Measurements from ENCODE around the gene DEFB113.
"Not testable (repeated sequence)": the region's sequence is repeated elsewhere in the genome, so short reads cannot be mapped to it uniquely, and the experiment has no call there.

Gene DEFB113

DNA sequence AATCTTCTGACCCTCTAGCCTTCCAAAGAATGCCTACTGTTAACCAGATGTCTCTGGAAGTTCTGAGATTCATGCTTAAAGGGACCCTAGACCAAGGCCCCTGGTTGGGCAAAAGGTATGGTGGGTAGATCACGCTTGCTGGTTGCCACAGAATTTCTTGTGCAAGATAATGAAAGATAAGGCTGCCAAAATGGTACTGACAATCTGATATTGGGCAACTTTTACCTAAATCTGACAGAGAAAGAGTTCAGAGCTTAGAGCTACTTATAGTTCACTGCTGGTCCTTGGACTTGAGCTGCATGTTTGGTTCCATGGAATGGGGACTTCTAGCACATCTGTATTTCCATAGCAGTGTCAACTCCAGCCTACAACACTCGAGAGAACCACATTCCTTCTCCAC is 17.5 kb downstream of the DEFB113 start:
- Histone ChIP-seq H3K79me2 (ENCODE audit: low read length) (no peaks in the 10 kb centered on the region), H2AFZ (ENCODE audit: low read depth, low read length) (no peak overlapping the region)

GRCh38 chr6:49950415-49950751 is 19.0 kb downstream of the DEFB113 start:
- Histone ChIP-seq H3K4me3 (ENCODE audit: low read length) (no peak overlapping the region), H2AFZ (ENCODE audit: low read depth, low read length) (no peak overlapping the region), H3K36me3 (replicated peaks; ENCODE audit: low read depth, low read length) (no peaks in the 10 kb centered on the region), H3K9me3 (ENCODE audit: insufficient read depth, low read length) (peaks cover 2% of the 10 kb centered on the region; the same call in 1 of the 2 replicates), H4K20me1 (ENCODE audit: insufficient read depth, low read length) (no peaks in the 10 kb centered on the region), H3K27ac (ENCODE audit: low read length) (no peak overlapping the region), H3K79me2 (ENCODE audit: low read length) (no peaks in the 10 kb centered on the region), H3K4me2 (ENCODE audit: low read length) (no peak overlapping the region), H3K27me3 (ENCODE audit: low read depth, low read length) (no peaks in the 10 kb centered on the region), H3K4me1 (ENCODE audit: low read length) (peaks cover 7% of the 10 kb centered on the region; the same call in 1 of the 2 replicates), H3K9ac (ENCODE audit: low read length) (no peak overlapping the region)
- TF ChIP-seq CTCF (IDR thresholded peaks at IDR 0.05; ENCODE audit: low read depth, low read length) (no peak), EZH2phosphoT487 (IDR thresholded peaks at IDR 0.05; ENCODE audit: low read depth) (no peak)

More for the DNA sequence above, 17.5 kb downstream of the DEFB113 start:
- H4K20me1 ChIP-seq (ENCODE audit: insufficient read depth, low read length): no peaks in the 10 kb centered on the region
- no peak overlapping the region for H3K4me3 ChIP-seq (ENCODE audit: low read length)
- H3K36me3 ChIP-seq (replicated peaks; ENCODE audit: low read depth, low read length): no peaks in the 10 kb centered on the region
- H3K27ac ChIP-seq (ENCODE audit: low read length): no peak overlapping the region
- no peaks in the 10 kb centered on the region for H3K9me3 ChIP-seq (ENCODE audit: insufficient read depth, low read length)
- no peak overlapping the region for H3K4me2 ChIP-seq (ENCODE audit: low read length)
- H3K4me1 ChIP-seq (ENCODE audit: low read length): no peaks in the 10 kb centered on the region
- no peaks in the 10 kb centered on the region for H3K27me3 ChIP-seq (ENCODE audit: low read depth, low read length)
- no peak overlapping the region for H3K9ac ChIP-seq (ENCODE audit: low read length)
- no peak for TF ChIP-seq EZH2phosphoT487 (IDR thresholded peaks at IDR 0.05; ENCODE audit: low read depth)
- no peak for TF ChIP-seq CTCF (IDR thresholded peaks at IDR 0.05; ENCODE audit: low read depth, low read length)

- no peak overlapping the region; the same call in 1 of the 2 replicates for H2AFZ ChIP-seq (ENCODE audit: low read depth, low read length)
- H3K9me3 ChIP-seq (ENCODE audit: insufficient read depth, low read length): peaks cover 11% of the 10 kb centered on the region
- no peak overlapping the region for H3K27ac ChIP-seq (ENCODE audit: low read length)
- H3K27me3 ChIP-seq (ENCODE audit: low read depth, low read length): no peaks in the 10 kb centered on the region
- no peaks in the 10 kb centered on the region for H3K36me3 ChIP-seq (replicated peaks; ENCODE audit: low read depth, low read length)
- no peak overlapping the region for H3K4me3 ChIP-seq (ENCODE audit: low read length)
- TF ChIP-seq EZH2phosphoT487 (IDR thresholded peaks at IDR 0.05; ENCODE audit: low read depth) (no peak), CTCF (IDR thresholded peaks at IDR 0.05; ENCODE audit: low read depth, low read length) (no peak)
- no peak overlapping the region for H3K4me2 ChIP-seq (ENCODE audit: low read length)
- H3K4me1 ChIP-seq (ENCODE audit: low read length): peaks cover 7% of the 10 kb centered on the region; the same call in 1 of the 2 replicates
- no peak overlapping the region for H3K9ac ChIP-seq (ENCODE audit: low read length)
- no peaks in the 10 kb centered on the region for H4K20me1 ChIP-seq (ENCODE audit: insufficient read depth, low read length)
- no peaks in the 10 kb centered on the region for H3K79me2 ChIP-seq (ENCODE audit: low read length)
Measured at GRCh38 chr6:49949062-49949461, 20.4 kb downstream of the DEFB113 start.

DNA sequence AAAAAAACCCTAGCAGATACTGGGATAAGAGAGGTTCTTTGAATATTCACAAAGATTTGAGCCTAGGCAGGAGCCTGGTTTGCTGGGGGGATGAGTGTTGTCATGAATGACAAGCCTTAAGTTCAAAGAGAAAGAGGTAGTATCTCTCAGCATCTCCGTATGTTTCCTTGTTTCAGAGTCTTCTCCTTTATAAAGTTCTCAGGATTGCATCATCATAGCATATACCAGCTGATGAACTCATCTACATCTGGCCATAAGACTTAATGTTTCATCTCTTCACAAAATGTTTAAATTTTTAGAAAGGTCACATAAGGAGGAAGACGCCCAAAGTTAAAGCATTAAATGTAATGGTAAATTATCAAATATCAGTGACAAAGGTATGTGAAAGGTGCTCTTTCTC is 22.6 kb downstream of the DEFB113 start:
- Histone ChIP-seq H3K9me3 (ENCODE audit: insufficient read depth, low read length) (peaks cover 11% of the 10 kb centered on the region), H3K36me3 (replicated peaks; ENCODE audit: low read depth, low read length) (no peaks in the 10 kb centered on the region), H3K4me2 (ENCODE audit: low read length) (no peak overlapping the region), H3K4me3 (ENCODE audit: low read length) (no peak overlapping the region), H3K79me2 (ENCODE audit: low read length) (no peaks in the 10 kb centered on the region), H3K4me1 (ENCODE audit: low read length) (peaks cover 7% of the 10 kb centered on the region; the same call in 1 of the 2 replicates), H3K27me3 (ENCODE audit: low read depth, low read length) (no peaks in the 10 kb centered on the region), H3K27ac (ENCODE audit: low read length) (no peak overlapping the region), H2AFZ (ENCODE audit: low read depth, low read length) (no peak overlapping the region), H4K20me1 (ENCODE audit: insufficient read depth, low read length) (no peaks in the 10 kb centered on the region), H3K9ac (ENCODE audit: low read length) (no peak overlapping the region)
- no peak for TF ChIP-seq CTCF (IDR thresholded peaks at IDR 0.05; ENCODE audit: low read depth, low read length)

- H3K4me1 ChIP-seq (ENCODE audit: low read length); H4K20me1 ChIP-seq (ENCODE audit: insufficient read depth, low read length); H3K4me2 ChIP-seq (ENCODE audit: low read length); H3K27me3 ChIP-seq (ENCODE audit: low read depth, low read length); H3K4me3 ChIP-seq (ENCODE audit: low read length); H3K79me2 ChIP-seq (ENCODE audit: low read length); H3K36me3 ChIP-seq (replicated peaks; ENCODE audit: low read depth, low read length); H2AFZ ChIP-seq (ENCODE audit: low read depth, low read length); H3K9ac ChIP-seq (ENCODE audit: low read length); H3K27ac ChIP-seq (ENCODE audit: low read length): not testable (repeated sequence)
- peaks cover 11% of the 10 kb centered on the region for H3K9me3 ChIP-seq (ENCODE audit: insufficient read depth, low read length)
Measured at GRCh38 chr6:49944068-49944467, 25.4 kb downstream of the DEFB113 start.
